NCI-H524 treated with DMSO at 0.1 percent for 48 hours (cell line): ENCODE results near the gene NOP14.
"Not testable (repeated sequence)": the region's sequence is repeated elsewhere in the genome, so short reads cannot be mapped to it uniquely, and the experiment has no call there.

Experiments used
- DNase-seq: peaks from one replicate; lab custom pipeline; 2025; lab: John Stamatoyannopoulos, UW

Gene NOP14

GRCh38 chr4:2942532-2943363 lies 20.5 kb downstream of the NOP14 start:
- no peak for DNase-seq

- no peak for DNase-seq
Measured at GRCh38 chr4:2942037-2942531, 21.1 kb downstream of the NOP14 start.

- no peak for DNase-seq
Measured at GRCh38 chr4:2941138-2942036, 21.8 kb downstream of the NOP14 start.

GRCh38 chr4:2940267-2941137 lies 22.7 kb downstream of the NOP14 start:
- no peak for DNase-seq

GRCh38 chr4:2939383-2940243 lies 23.6 kb downstream of the NOP14 start:
- no peak for DNase-seq

GRCh38 chr4:2938906-2939305 lies 24.3 kb downstream of the NOP14 start:
- DNase-seq = no peak

- DNase-seq = not testable (repeated sequence)
Measured at GRCh38 chr4:2938411-2938810, 24.8 kb downstream of the NOP14 start.

- DNase-seq = no peak
Measured at GRCh38 chr4:2937986-2938385, 25.2 kb downstream of the NOP14 start.

GRCh38 chr4:2937146-2937857 lies 25.9 kb downstream of the NOP14 start:
- DNase-seq = no peak

- no peak for DNase-seq
Measured at GRCh38 chr4:2936773-2937145, 26.4 kb downstream of the NOP14 start.

GRCh38 chr4:2935762-2936743 lies 27.2 kb downstream of the NOP14 start:
- no peak for DNase-seq

- peak; percentile 23 for DNase-seq
Measured at GRCh38 chr4:2934813-2935761, 28.1 kb downstream of the NOP14 start.

GRCh38 chr4:2934077-2934812 lies 29.0 kb downstream of the NOP14 start:
- no peak for DNase-seq

- DNase-seq = no peak
Measured at GRCh38 chr4:2933566-2934076, 29.6 kb downstream of the NOP14 start.

GRCh38 chr4:2932951-2933565 lies 30.1 kb downstream of the NOP14 start:
- no peak for DNase-seq

GRCh38 chr4:2932321-2932950 lies 30.8 kb downstream of the NOP14 start:
- no peak for DNase-seq
